HCT116 (cell line): ENCODE results near the gene SLC25A17. TPM values are rescaled to one million over a fixed set of nuclear protein-coding genes. Genes with fewer than 3 reads are reported as not detected.

Experiments
- ATAC-seq: fragments of 200-7000 bp; cut with Tn5 transposase; 2 replicates; pipeline ENCODE4 v1.9.1; 2020; ENCODE audit warnings: mild to moderate bottlenecking, moderate library complexity
- BruUV-seq: library from RNA; stranded (reverse); fragments of 400-500 nt; replicated peaks from 2 replicates; lab custom pipeline; 2021; lab: Mats Ljungman, UMichigan
- CTCF ChIA-PET: fragments of 300-600 bp; sonication (Branson Sonifier 250); formaldehyde crosslinking; loops from one replicate; lab custom pipeline; 2021; ENCODE audit warnings: antibody characterized with exemption; lab: Charles Lee
- POLR2A ChIA-PET: fragments of 300-600, 350-600 bp; sonication (Branson Sonifier 250); formaldehyde crosslinking; loops from one replicate; lab custom pipeline; 2021; ENCODE audit warnings: antibody characterized with exemption; lab: Charles Lee
- RAD21 ChIA-PET, 2 experiments: fragments of 300-600 bp; sonication (Branson Sonifier 250); formaldehyde crosslinking; loops; one replicate each; lab custom pipeline; 2023; ENCODE audit warnings: low total read pairs in 2 of 2; ENCODE audit not compliant: uncharacterized antibody in 2 of 2, unreplicated experiment in 2 of 2, low non-redundant PET in 1 of 2; lab: Charles Lee
- DNase-seq: peaks from one replicate; pipeline ENCODE4 v3.0.0-alpha.2; 2010; ENCODE audit warnings: low read depth, low spot score
- H2AFZ ChIP-seq: fragments of 200-600 bp; shearing (Covaris generic), sonication (generic); 2 replicates; pipeline ENCODE4 v1.6.1; 2017; ENCODE audit warnings: low read depth, mixed run types, mixed read lengths, antibody characterized with exemption, low read length; ENCODE audit not compliant: poor library complexity, severe bottlenecking
- H3K27ac ChIP-seq: 2 replicates; pipeline ENCODE4 v1.5.1; 2012; ENCODE audit warnings: low read depth, low read length
- H3K27me3 ChIP-seq: fragments of 200-600 bp; sonication (generic); 2 replicates; pipeline ENCODE4 v1.6.1; 2016; ENCODE audit warnings: mixed run types, low read length, mixed read lengths; ENCODE audit not compliant: insufficient read depth
- H3K36me3 ChIP-seq, 2 experiments: fragments of 200-500 bp in 1 of 2; fragments of 200-600 bp in 1 of 2; sonication (Bioruptor generic) in 1 of 2; sonication (generic) in 1 of 2; 2 replicates each; pipeline versions ENCODE4 v1.5.1 to v1.6.1; 2014 to 2016; ENCODE audit warnings: low read length in 2 of 2, inconsistent platforms in 1 of 2, mixed read lengths in 1 of 2, mixed run types in 1 of 2; ENCODE audit not compliant: insufficient read depth in 2 of 2, control insufficient read depth in 1 of 2
- H3K4me1 ChIP-seq, 2 experiments: fragments of 200-600 bp in 1 of 2; sonication (generic) in 1 of 2; 2 replicates each; pipeline versions ENCODE4 v1.5.1 to v1.6.1; 2012 to 2017; ENCODE audit warnings: low read length in 2 of 2, inconsistent platforms in 1 of 2, mild to moderate bottlenecking in 1 of 2, mixed read lengths in 1 of 2, mixed run types in 1 of 2, moderate library complexity in 1 of 2; ENCODE audit not compliant: insufficient read depth in 2 of 2, control insufficient read depth in 1 of 2
- H3K4me2 ChIP-seq: fragments of 200-600 bp; sonication (generic); 2 replicates; pipeline ENCODE4 v1.6.1; 2017; ENCODE audit warnings: mixed run types, low read length, mixed read lengths
- H3K4me3 ChIP-seq, 2 experiments: fragments of 200-600 bp in 1 of 2; sonication (generic) in 1 of 2; replicated peaks in 1 of 2; 2 replicates each; pipeline ENCODE4 v1.5.1; 2011 to 2016; ENCODE audit warnings: low read length in 2 of 2, control low read depth in 1 of 2, low read depth in 1 of 2, mild to moderate bottlenecking in 1 of 2, mixed read lengths in 1 of 2, mixed run types in 1 of 2
- H3K79me2 ChIP-seq: fragments of 200-600 bp; sonication (generic); 2 replicates; pipeline ENCODE4 v1.6.1; 2017; ENCODE audit warnings: mild to moderate bottlenecking, mixed run types, low read length, moderate library complexity, mixed read lengths; ENCODE audit not compliant: insufficient read depth
- H3K9ac ChIP-seq: fragments of 200-600 bp; sonication (generic); 2 replicates; pipeline ENCODE4 v1.6.1; 2016; ENCODE audit warnings: low read length, mixed read lengths
- H3K9me2 ChIP-seq: fragments of 200-600 bp; sonication (generic), shearing (Covaris generic); 2 replicates; pipeline ENCODE4 v1.6.1; 2017; ENCODE audit warnings: mixed run types, mild to moderate bottlenecking, moderate library complexity; ENCODE audit not compliant: insufficient read depth
- H3K9me3 ChIP-seq, 2 experiments: fragments of 200-500 bp in 1 of 2; fragments of 200-600 bp in 1 of 2; sonication (Bioruptor generic) in 1 of 2; sonication (generic) in 1 of 2; 2 replicates each; pipeline ENCODE4 v1.6.1; 2014 to 2017; ENCODE audit warnings: low read length in 2 of 2, mixed read lengths in 2 of 2, inconsistent platforms in 1 of 2, low read depth in 1 of 2, mild to moderate bottlenecking in 1 of 2, mixed run types in 1 of 2, moderate library complexity in 1 of 2; ENCODE audit not compliant: control insufficient read depth in 1 of 2, insufficient read depth in 1 of 2
- H4K20me1 ChIP-seq: fragments of 200-600 bp; sonication (generic), shearing (Covaris generic); 2 replicates; pipeline ENCODE4 v1.6.1; 2017; ENCODE audit warnings: mixed run types, mild to moderate bottlenecking, moderate library complexity; ENCODE audit not compliant: insufficient read depth
- CBX3 ChIP-seq: IDR thresholded peaks from 2 replicates; pipeline ENCODE4 v1.6.1; 2012; ENCODE audit warnings: low read depth
- EGR1 ChIP-seq: IDR thresholded peaks from 2 replicates; pipeline ENCODE4 v1.6.1; 2012; ENCODE audit warnings: low read depth
- ELF1 ChIP-seq: IDR thresholded peaks from 2 replicates; pipeline ENCODE4 v1.6.1; 2012; ENCODE audit warnings: low read depth, borderline replicate concordance
- EZH2phosphoT487 ChIP-seq: fragments of 200-600 bp; IDR thresholded peaks from 2 replicates; pipeline ENCODE4 v1.6.1; 2018; ENCODE audit warnings: antibody characterized with exemption, borderline replicate concordance
- FOSL1 ChIP-seq: IDR thresholded peaks from 2 replicates; pipeline ENCODE4 v1.6.1; 2012; ENCODE audit warnings: low read depth
- JUND ChIP-seq: IDR thresholded peaks from 2 replicates; pipeline ENCODE4 v1.6.1; 2012
- MAX ChIP-seq: IDR thresholded peaks from 2 replicates; pipeline ENCODE4 v1.6.1; 2012
- POLR2A ChIP-seq: IDR thresholded peaks from 2 replicates; pipeline ENCODE4 v1.7.0; 2011; ENCODE audit warnings: borderline replicate concordance; ENCODE audit not compliant: insufficient read depth, insufficient read length; ENCODE audit errors: extremely low read depth
- POLR2AphosphoS5 ChIP-seq: IDR thresholded peaks from 2 replicates; pipeline ENCODE4 v1.6.1; 2011; ENCODE audit warnings: mild to moderate bottlenecking, low read depth, low read length, moderate library complexity
- RAD21 ChIP-seq: IDR thresholded peaks from 2 replicates; pipeline ENCODE4 v1.6.1; 2012; ENCODE audit warnings: low read depth, mild to moderate bottlenecking
- REST ChIP-seq: IDR thresholded peaks from 2 replicates; pipeline ENCODE4 v1.6.1; 2012; ENCODE audit warnings: low read depth
- SIN3A ChIP-seq: IDR thresholded peaks from 2 replicates; pipeline ENCODE4 v1.6.1; 2012; ENCODE audit warnings: low read depth
- SRF ChIP-seq: IDR thresholded peaks from 2 replicates; pipeline ENCODE4 v1.6.1; 2012; ENCODE audit warnings: low read depth
- TCF7L2 ChIP-seq: IDR thresholded peaks from 2 replicates; pipeline ENCODE4 v1.7.0; 2011; ENCODE audit warnings: borderline replicate concordance, inconsistent platforms; ENCODE audit not compliant: insufficient read depth, insufficient read length; ENCODE audit errors: extremely low read depth
- YY1 ChIP-seq: IDR thresholded peaks from 2 replicates; pipeline ENCODE4 v1.6.1; 2011; ENCODE audit warnings: low read length, low read depth, moderate library complexity, mild to moderate bottlenecking; ENCODE audit not compliant: insufficient replicate concordance; ENCODE audit errors: extremely low read depth
- ZFX ChIP-seq: fragments of 450-650 bp; IDR thresholded peaks from 2 replicates; pipeline ENCODE4 v1.6.1; 2017
- ZNF274 ChIP-seq: fragments of 200-500 bp; sonication (Bioruptor generic); IDR thresholded peaks from 2 replicates; pipeline ENCODE4 v1.6.1; 2014; ENCODE audit warnings: mild to moderate bottlenecking, low read depth, low read length, inconsistent platforms
- intact Hi-C: fragments of 100-400 bp; cut with micrococcal nuclease; formaldehyde crosslinking; loops from 2 replicates; pipeline ENCODE4 v1.10.0; 2022
- total RNA-seq: library from RNA; stranded (reverse); gene quantifications from one replicate; pipeline ENCODE4 v1.2.1, GENCODE V29; 2021; ENCODE audit not compliant: unreplicated experiment
- TF ChIP-seq, protein P1 (sequence below): IDR thresholded peaks from 2 replicates; pipeline ENCODE4 v1.6.1; 2012
- TF ChIP-seq, protein P2 (sequence below), 3 experiments: fragments of 200-600 bp in 1 of 3; sonication (generic) in 1 of 3; IDR thresholded peaks in 2 of 3; conservative IDR thresholded peaks in 1 of 3; 2 replicates each; pipeline ENCODE4 v1.5.1; 2012 to 2017; ENCODE audit warnings: low read depth in 2 of 3, low read length in 2 of 3, antibody characterized with exemption in 1 of 3, borderline replicate concordance in 1 of 3, control low read depth in 1 of 3, mild to moderate bottlenecking in 1 of 3, mixed read lengths in 1 of 3, mixed run types in 1 of 3, moderate library complexity in 1 of 3; ENCODE audit not compliant: insufficient read depth in 1 of 3

Gene SLC25A17
- total RNA-seq, 1 experiment from 2014 or later, result 16.6 TPM

DNA sequence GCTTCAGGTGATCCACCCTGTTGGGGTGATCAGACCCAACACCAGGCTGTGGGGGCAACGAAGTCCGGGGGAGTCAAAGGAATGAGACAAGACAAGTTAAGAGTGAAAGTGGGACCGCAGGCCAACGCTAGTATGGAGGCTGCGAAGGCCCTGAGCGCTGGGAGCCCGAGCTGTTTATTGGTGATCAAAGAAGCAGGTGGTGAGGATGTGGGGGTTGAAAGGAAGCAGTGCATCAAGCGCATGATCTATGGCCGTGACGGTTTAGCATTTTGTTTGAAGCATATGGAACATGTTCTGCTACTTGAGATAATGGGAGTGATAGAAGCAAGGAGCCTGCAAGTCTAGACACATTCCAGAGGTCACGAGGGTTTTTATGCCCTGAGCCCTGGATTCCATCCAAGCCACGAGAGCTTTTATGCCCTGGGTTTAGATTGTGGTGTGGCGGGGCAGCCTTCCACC, 90.4 kb downstream of the SLC25A17 start (continued):
- TF ChIP-seq SIN3A (no peak), JUND (no peak), POLR2A (no peak), MAX (no peak), POLR2AphosphoS5 (no peak), TCF7L2 (no peak), EGR1 (no peak)

DNA sequence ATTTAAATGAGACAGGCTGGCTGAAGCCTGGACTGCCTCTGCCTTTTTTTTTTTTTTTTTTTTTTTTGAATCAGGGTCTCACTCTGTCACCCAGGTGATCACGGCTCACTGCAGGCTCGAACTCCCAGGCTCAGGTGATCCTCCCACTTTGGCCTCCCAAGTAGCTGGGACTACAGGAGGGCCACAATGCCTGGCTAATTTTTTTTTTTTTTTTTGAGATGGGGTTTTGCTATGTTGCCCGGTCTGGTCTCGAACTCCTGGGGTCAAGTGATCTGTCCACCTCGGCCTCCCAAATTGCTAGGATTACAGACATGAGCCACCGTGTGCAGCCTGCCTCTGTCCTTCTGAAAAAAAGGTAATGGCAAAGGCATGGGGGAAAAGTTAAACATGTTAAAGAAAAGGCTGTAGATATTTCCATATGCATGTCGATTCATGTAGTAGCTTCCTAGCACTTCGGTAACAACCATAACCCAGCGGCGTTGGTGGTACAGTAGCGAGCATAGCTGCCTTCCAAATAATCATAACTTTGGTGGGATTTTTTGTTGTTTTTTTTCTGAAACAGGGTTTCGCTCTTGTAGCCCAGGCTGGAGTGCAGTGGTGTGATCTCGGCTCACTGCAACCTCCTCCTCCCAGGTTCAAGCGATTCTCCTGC, 91.1 kb downstream of the SLC25A17 start:
- ChIA-PET RAD21 (no interaction called here), CTCF (no interaction called here), POLR2A (no interaction called here)
- H3K36me3 ChIP-seq, result no peaks in the 10 kb centered on the region
- no peaks in the 10 kb centered on the region for H4K20me1 ChIP-seq
- H3K9me2 ChIP-seq, result no peaks in the 10 kb centered on the region
- intact Hi-C loops, result no loop called here
- H3K27ac ChIP-seq, result no peak overlapping the region
- H3K27me3 ChIP-seq, result no peaks in the 10 kb centered on the region
- no peak overlapping the region for H3K9ac ChIP-seq
- no peaks in the 10 kb centered on the region for H3K9me3 ChIP-seq
- H3K79me2 ChIP-seq, result no peaks in the 10 kb centered on the region
- no peak overlapping the region for H2AFZ ChIP-seq
- DNase-seq (no peak), ATAC-seq (no peak)
- H3K4me3 ChIP-seq, result no peak overlapping the region
- H3K4me1 ChIP-seq, result peaks cover 12 to 16% of the 10 kb centered on the region in 2 experiments
- H3K4me2 ChIP-seq, result no peak overlapping the region
- BruUV-seq, result no TSS peak
- TF ChIP-seq, protein P1, sequence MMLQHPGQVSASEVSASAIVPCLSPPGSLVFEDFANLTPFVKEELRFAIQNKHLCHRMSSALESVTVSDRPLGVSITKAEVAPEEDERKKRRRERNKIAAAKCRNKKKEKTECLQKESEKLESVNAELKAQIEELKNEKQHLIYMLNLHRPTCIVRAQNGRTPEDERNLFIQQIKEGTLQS, result no peak
- no peak for TF ChIP-seq FOSL1
- TF ChIP-seq, protein P2, sequence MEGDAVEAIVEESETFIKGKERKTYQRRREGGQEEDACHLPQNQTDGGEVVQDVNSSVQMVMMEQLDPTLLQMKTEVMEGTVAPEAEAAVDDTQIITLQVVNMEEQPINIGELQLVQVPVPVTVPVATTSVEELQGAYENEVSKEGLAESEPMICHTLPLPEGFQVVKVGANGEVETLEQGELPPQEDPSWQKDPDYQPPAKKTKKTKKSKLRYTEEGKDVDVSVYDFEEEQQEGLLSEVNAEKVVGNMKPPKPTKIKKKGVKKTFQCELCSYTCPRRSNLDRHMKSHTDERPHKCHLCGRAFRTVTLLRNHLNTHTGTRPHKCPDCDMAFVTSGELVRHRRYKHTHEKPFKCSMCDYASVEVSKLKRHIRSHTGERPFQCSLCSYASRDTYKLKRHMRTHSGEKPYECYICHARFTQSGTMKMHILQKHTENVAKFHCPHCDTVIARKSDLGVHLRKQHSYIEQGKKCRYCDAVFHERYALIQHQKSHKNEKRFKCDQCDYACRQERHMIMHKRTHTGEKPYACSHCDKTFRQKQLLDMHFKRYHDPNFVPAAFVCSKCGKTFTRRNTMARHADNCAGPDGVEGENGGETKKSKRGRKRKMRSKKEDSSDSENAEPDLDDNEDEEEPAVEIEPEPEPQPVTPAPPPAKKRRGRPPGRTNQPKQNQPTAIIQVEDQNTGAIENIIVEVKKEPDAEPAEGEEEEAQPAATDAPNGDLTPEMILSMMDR (IDR thresholded peaks at IDR 0.05 in 2 of 3, conservative IDR thresholded peaks at IDR 0.05 in 1 of 3; ENCODE audit: borderline replicate concordance in 1 of 3, insufficient read depth in 1 of 3, low read depth in 2 of 3, low read length in 2 of 3), result no peak
- TF ChIP-seq POLR2AphosphoS5, result no peak
- no peak for TF ChIP-seq ELF1
- no peak for TF ChIP-seq POLR2A
- no peak for TF ChIP-seq REST
- TF ChIP-seq RAD21, result no peak
- no peak for TF ChIP-seq MAX
- TF ChIP-seq ZNF274, result no peak
- no peak for TF ChIP-seq ZFX
- TF ChIP-seq SIN3A, result no peak
- no peak for TF ChIP-seq CBX3
- TF ChIP-seq JUND, result no peak
- no peak for TF ChIP-seq SRF
- TF ChIP-seq TCF7L2, result no peak
- no peak for TF ChIP-seq YY1
- TF ChIP-seq EZH2phosphoT487, result no peak
- no peak for TF ChIP-seq EGR1
